GM19043 (cell line): ENCODE data around the gene ERMARD.
"Not testable (repeated sequence)": the region's sequence is repeated elsewhere in the genome, so short reads cannot be mapped to it uniquely, and the experiment has no call there.

Experiments used
- ATAC-seq: cut with Tn5 transposase; IDR thresholded peaks from one replicate; pipeline ENCODE4 v1.9.1; 2021; ENCODE audit warnings: low read depth; ENCODE audit not compliant: unreplicated experiment

Gene ERMARD

DNA sequence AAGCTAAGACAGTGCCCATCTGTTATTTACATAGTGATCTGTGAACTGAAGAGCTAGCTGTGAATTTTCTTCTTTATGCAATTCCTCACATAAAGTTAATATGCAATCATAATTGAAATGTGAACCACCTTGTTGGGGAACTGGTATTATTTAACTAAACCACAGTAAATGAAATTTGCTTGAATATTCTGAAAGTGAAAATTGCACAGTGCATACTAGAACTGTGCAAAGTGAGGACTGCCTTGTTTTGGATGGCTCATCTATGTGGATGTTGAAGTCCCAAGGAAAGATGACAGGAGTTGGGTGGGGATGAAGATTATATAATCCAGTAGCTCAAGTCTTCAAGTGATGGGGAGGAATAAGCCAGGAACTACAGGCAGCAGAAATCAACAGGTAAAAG is 21.5 kb upstream of the ERMARD start:
- ATAC-seq, result no peak

DNA sequence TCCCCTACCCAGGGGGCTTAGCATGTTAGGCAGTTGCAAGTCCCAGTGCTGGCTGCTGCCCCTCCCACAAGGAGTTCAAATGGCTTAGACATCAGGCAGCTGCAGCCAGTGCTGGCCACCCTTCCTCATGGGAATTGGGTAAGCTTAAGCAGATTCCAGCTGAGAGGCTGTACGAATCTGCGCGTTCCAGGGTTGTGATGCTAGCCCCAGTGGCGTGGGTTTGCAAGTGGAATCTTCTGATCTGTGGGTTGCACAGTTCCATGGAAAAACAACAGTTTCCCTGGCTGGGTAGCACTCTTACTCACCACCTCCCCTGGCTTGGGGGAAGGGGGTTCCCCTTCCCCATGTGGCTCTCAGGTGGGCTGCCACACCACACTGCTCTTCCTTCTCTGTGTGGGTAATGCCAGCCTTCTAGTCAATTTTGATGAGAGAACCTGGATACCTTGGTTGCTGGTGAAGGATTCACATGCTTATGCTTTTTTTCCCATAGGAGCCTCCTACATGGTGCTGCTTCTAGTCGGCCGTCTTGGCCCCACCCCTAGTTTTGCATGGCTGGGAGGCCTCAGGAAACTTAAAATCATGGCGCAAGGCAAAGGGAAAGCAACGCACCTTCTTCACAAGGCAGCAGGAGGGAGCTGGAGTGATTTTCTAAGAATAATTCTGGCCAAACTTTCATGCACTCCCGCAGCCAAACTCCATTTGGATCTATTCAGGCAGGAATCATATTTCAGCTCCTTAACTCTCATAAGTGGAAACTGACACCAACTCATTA is 13.0 kb upstream of the ERMARD start:
- no peak for ATAC-seq

DNA sequence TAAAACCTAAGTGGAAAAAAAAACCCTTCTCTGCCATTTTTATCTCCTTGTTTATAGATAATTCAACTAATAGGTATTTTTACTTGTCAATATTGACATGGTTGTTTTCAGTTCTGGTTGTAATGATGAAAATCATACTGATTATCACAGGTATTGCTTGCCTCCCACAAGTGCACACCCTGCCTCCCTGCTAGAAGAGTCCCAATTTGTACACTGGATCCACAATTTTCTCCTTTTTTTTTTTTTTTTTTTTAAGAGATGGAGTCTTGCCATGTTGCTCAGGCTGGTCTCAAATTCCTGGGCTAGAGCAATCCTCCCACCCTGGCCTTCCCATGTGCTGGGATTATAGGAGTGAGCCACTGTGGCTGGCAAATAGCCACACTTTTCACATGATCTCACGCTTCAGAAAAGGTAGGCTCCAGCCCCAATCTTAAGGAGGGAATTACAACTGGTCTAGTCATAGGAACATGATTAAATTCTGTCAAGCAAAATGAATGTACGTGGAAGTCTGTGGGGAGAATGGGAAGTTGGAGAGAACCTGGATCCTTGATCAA is 12.4 kb upstream of the ERMARD start:
- ATAC-seq, result no peak

DNA sequence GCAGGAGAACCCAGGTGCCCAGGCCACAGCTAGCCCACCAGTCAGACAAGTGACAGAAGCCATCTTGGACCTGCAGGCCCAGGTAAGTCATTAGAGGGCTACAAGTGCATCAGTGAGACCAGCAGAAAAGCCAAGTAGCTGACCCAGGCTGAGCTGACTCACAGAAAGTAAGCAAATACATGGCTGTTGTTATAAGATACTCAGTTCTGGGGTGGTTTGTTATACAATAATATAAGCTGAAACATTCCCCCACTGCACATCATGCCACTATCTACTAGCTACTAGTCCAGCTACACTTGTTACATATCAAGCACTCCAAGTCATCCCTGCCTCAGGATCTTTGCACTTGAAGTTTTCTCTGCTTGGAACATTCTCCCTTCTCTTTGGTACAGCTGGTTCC is 10.1 kb upstream of the ERMARD start:
- ATAC-seq, result no peak

DNA sequence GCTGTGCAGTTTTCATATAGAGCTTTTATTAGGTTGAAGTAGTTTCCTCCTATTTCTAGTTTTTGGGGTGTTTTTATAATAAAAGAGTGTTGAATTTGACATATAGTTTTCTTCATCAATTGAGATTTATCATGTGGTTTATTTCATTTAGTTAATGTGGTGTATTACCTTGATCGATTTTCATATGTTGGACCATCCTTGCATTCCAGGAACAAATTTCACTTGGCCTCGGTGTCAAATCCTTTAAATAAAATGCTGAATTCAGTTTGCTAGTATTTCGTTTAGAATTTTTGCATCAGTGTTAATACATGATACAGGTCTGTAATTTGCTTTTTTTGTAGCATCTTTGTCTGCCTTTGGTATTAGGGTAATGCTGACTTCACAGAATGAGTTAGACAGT is 6.0 kb upstream of the ERMARD start:
- ATAC-seq, result no peak

DNA sequence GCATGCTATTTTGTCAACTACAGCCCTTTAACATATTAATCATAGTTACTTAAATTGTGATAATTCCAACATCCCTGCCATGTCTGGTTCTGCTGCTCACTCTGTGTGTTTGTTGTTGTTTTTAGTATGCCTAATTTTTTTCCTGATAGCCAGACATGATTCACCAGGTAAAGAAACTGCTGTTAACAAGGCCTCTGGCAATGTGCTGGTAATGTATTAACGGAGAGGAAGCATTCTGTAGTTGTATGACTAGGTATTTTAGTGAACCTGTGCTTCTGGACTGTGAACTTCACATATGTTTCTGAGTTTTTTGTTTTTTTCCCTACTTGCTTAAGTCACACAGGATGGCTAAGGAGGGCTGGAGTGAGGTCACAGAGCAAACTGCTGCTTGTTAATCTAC is 4.9 kb upstream of the ERMARD start:
- ATAC-seq, result no peak

DNA sequence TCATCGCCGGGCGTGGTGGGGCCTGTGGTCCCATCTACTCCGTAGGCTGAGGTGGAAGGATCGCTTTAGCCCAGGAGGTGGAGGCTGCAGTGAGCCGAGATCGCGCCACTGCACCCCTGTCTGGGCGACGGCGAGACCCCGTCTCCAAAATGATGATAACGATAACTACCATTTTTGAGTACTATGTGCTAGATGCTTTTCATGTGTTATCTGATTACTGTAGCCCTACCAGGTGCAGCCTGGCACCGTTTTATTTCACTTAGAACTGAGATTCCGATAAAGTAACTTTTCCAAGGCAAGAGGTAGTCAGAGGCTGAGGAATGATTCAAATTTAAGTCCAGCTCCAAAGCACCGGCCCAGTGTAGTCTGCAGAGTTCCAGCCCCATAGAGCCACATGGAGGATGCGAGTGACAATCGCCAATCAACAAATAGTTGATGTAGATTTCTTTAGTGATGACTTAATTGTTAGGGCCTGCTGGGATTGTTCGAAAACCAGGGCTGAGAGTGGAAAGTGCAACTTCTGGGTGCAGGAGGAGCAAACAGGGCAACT is 727 bp downstream of the ERMARD start:
- no peak for ATAC-seq

DNA sequence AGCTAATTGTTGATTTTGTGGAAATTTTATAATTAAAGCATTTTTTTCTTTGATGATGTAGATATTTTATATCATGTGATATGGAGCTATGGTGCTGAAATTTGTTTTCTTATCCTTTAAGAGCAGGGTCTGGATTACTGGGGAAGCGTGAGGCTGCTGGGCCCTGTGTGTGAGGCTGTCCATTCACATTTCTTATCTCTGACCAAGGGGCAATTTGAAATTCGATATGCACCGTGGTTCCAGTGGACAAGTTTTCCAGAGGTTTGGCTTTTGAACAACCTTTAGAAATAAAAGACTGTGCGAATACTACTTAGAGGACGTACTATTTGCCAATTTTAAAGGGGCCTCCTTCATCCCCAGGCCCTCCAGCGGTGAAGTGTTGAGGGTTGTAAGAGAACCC is 3.7 kb downstream of the ERMARD start:
- no peak for ATAC-seq

DNA sequence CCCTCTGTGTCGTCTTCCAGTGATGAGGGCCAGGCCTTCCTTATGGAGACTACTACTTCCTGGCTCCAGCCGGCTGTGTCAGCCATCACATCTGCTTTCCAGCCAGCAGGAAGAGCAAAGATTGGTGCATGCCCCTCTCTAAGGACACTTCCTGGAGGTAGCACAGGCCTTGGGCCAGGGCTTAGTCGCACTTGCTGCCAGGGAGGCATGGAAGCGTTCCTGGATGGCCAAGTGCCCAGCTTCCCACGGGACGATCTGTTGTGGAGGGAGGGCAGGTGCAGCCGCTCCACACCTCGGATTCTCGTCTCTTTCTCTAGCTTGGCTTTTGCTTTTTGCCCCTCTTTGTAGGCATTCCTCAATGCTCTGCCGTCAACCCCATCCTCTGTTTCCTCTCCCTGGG is 11.9 kb downstream of the ERMARD start:
- no peak for ATAC-seq

DNA sequence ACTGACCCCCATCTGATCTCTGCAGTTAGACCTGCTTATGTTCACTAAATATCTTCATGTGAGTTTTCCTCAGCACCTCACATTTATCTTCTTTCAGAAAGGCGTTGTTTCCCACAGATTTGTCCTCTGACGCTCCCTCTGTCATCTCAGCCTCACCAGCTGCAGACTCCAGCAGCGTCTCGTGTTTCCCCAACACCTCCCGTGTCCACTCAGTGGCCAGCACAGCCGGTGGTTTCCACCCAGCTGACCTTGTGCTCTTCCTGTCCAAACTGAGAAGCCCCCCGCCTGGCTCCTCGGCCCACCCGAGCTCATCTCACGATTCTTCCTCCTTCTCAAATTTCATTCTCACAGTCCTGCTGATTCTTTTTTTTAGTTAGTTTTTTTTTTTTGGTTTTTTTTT is 12.5 kb downstream of the ERMARD start:
- ATAC-seq, result no peak

DNA sequence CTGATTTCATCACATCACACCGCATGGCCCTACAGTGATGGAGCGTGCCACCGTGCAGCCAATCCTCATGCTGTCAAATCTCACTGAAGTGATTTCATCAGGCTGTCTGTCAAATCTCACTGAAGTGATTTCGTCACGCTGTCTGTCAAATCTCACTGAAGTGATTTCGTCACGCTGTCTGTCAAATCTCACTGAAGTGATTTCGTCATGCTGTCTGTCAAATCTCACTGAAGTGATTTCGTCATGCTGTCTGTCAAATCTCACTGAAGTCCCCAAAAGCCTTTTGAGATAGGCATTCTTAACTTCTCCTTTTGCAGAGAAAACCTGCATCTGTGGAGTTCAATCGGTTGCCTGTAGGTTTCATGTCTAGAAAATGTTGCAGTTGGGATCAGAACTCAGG is 14.4 kb downstream of the ERMARD start:
- ATAC-seq, result not testable (repeated sequence)

DNA sequence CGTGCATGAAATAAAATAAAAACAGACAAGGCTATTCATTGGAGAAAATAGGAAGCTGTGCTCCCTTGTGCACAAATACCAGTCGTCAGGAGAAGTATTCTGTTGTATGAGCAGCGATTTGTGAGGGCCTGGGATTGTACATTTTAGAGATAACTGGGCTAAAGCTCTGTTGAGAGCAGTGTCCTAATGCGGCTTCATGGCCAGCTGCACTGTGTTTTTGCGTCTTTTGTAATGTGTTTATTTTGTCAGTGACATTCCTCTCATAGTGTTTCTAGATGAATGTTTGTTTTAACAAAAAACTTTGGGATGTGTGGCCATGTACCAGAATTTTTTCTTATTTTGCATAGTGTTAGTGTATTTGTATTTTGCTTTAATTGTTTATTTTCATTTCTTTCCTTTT is 14.8 kb downstream of the ERMARD start:
- no peak for ATAC-seq

DNA sequence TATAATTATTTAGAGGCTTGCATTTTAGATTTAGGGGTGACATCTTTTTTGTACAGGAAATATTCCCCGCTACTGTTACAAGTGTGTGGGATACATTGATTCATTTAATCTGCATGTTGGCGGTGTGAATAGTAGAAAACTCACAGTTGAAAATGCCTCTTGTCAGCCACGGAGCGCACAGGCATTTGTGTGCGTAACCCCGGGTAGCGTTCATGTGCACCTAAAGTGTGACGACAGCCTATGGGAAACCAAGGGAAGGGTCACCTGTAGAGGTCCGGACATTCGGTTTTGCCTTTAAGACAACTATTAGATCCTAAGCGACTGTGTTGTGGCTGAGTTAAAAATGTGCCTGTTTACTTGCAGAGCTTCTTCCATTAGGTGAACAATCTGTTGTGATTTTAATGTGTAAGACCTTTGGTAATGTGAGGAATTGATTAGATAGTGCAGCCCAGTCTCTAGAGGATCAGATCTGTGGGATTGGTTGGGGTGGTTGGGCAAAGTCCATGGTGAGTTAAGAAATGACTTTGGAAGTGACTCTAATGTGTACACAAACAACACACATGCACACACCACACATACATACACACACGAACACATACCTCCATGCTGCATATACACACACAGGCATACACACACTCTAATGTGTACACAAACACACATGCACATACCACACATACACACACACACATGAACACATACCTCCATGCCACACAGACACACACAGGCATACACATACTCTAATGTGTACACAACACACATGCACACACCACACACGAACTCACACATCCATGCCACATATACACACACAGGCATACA is 15.7 kb downstream of the ERMARD start:
- ATAC-seq, result no peak

DNA sequence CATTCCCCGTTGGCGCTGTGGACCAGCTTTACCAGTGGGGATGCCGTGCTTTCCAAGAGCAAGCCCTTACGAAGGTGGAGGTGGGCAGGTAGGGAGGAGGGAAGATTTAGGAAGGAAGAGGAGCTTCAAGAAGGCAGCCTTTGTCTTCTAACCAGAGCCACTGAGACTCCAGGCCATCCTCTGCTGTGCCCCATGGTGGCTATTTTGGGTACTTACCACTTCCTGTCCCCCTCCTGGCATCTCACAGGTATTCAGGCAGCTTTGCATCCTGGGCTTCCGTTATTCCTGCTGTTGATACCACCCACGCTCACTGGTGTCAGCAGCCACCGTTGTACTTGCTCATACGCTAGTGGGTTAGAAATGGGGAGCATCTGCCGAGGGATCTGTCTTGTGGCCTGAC is 22.9 kb downstream of the ERMARD start:
- no peak for ATAC-seq

DNA sequence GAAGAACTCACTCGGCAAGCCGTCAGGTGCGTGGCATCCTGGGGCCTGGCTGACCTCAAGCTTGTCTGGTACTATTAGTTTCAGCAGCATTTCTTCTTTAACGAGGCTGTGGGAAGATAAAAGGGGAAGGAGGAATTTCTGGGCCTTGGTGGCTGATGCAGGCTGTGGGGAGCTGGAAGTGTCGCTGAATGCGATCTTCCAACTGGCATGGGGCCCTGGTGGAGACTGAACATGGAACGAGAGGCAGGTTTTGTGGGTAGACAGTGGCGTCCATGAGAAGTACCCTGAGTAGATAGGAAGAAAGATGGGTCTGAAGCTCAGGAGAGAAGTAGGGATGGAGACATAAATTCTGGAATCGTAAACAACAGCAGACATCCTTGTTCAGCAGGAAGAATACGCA is 23.9 kb downstream of the ERMARD start:
- ATAC-seq, result no peak

DNA sequence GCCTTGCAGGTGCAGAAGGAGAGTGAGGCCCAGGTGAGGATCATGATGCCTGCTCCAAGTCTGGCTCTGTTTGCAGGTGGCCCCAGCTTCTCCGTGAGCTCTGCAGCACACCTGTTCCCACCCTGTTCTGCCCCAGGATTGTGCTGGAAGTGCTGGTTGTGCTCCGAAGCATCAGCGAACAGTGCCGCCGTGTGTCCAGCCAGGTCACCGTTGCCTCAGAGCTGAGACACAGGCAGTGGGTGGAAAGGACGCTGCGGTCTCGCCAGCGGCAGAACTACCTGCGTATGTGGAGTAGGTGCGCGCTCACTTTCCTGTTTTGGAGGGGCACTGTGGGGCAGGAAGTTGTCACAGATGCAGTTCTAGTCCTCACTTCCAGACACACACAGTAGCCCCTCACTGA is 25.0 kb downstream of the ERMARD start:
- no peak for ATAC-seq

DNA sequence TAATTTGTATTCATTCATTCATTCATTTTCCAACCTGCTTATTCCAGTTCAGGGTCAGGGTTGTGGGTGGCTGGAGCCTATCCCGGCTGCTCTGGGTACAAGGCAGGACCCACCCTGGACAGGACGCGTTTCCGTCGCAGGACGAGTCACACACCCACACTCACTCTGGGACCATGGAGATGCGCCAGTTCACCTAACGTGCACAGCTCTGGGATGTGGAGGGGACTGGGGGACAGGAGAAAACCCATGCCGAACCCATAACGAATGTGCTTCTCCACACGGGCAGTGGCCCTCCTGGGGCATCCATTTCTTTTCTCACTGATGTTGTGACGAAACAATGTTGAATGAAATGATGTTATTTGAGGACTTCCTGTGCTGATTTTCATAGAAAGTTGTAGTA is 26.5 kb downstream of the ERMARD start:
- no peak for ATAC-seq

DNA sequence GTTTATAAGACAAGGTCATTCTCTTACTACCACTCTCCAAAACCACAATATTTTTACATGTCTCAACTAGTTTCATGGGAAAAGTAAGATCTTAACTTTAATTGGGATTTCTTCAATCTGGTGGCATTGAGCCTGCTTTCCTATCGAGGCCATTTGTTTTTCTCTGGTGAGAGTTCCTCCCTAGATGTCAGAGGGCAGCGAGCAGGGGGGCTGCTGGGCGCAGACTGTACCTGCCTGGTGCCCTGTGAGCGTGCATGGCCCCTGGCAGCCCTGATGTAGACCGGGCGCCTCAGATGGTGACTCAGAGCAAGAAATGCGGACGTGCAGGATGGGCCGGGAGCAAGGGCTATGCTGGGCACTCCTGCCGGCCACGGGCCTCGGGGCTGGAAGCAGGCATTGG is 27.2 kb downstream of the ERMARD start:
- no peak for ATAC-seq

DNA sequence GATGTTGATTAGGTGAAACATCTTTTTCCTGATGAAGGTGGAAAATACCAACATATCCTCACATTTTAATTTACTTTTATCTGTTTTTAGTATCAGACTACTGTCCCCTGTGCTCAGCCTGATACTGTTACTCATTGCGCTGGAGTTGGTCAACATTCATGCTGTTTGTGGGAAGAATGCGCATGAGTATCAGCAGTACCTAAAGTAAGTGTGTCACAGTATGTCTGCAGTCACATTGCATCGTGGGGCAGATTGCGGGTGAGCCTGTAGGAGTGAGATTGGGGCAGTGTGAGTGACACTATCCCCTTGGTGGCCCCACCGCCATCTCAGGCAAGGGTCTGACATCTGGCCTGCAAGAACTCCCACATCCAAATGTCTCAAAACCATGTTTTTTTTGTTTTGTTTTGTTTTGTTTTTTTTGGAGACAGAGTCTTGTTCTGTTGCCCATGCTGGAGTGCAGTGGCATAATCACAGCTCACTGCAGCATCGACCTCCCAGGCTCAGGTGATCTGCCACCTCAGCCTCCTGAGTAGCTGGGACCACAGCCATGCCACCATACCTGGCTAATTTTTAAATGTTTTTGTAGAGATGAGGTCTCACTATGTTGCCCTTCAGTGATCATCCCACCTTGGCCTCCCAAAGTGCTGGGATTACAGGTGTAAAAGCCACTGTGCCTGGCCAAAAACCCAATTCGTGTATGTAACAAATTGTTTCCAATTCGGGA is 27.8 kb downstream of the ERMARD start:
- no peak for ATAC-seq

DNA sequence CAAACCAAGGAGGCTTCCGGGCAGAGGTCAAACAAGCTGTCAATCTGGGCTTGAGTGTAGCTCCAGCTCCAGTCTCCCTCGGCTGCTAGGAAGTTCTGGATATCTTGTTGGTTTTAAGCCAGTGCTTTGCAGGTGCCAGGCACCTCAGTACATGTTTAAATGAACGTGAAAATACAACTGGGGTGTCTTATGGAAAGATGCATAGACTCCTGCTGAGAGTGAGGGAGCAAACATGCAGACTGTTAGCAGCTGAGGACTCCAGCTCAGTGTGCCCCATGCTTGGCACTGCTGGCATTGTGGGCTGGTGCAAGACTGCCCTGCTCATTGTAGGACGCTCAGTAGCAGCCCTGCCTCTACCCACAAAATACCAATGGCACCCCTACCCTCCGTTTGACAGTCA is 28.5 kb downstream of the ERMARD start:
- no peak for ATAC-seq

DNA sequence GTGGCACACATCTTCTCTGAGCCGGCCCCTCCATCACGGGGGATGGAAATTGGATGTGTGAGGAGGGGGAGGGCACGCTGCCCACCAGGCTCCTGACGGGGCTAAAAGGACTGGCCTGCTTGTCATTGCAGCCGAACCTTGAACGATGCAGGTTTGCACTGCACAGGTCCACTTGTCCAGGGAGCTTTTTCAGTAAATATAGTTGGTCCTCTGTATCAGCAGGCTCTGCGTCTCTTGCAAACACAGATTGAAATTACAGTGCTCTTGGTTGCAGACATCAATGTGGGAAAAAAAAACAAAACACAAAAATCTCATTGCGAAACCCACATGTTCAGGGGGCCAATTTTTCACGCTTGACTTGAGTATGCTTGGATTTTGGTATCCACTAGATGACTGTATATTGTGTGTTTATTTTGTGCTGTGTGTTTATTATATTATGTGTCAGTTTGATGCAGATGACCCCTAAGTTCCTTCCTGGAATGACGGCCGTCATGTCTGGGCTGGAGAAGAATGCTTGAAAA is 29.2 kb downstream of the ERMARD start:
- no peak for ATAC-seq
